Astrocyte of the spinal cord (primary cell): Measurements from ENCODE around the gene ZMAT5.

ENCODE experiments used
- DNase-seq: peaks from one replicate; pipeline ENCODE4 v3.0.0; 2011; ENCODE audit warnings: low read depth, low spot score
- H3K4me3 ChIP-seq: 2 replicates; pipeline ENCODE4 v1.5.1; 2011; ENCODE audit warnings: low read depth, mild to moderate bottlenecking, low read length, moderate library complexity
- CTCF ChIP-seq: IDR thresholded peaks from 2 replicates; pipeline ENCODE4 v1.5.1; 2012; ENCODE audit warnings: low read depth, mild to moderate bottlenecking, low read length, inconsistent platforms
- in situ Hi-C: cut with HindIII; loops from 2 replicates; pipeline ENCODE4 v1.10.0; 2017; ENCODE audit warnings: low sequenced_read_pairs

The ZMAT5 gene

GRCh38 chr22:29683536-29683935 lies 83.3 kb downstream of the ZMAT5 start:
- H3K4me3 ChIP-seq = no peak overlapping the region
- TF ChIP-seq CTCF = no peak
- DNase-seq = peak; percentile 68
- in situ Hi-C loops = no loop called here
